Adipose tissue (tissue), 3 donors: Measurements from ENCODE around the gene RUNDC1. TPM values are rescaled to one million over a fixed set of nuclear protein-coding genes. Genes with fewer than 3 reads are reported as not detected.
"Not testable (repeated sequence)": the region's sequence is repeated elsewhere in the genome, so short reads cannot be mapped to it uniquely, and the experiment has no call there.

ENCODE experiments used
- H3K27ac ChIP-seq: one replicate; pipeline ENCODE4 v1.5.1; 2013; ENCODE audit warnings: low read depth, low read length
- WGBS, 3 donors: extraction: QIAGEN DNeasy Blood & Tissue Kit; methylation state at CpG; one replicate each; pipeline ENCODE4 v1.1.7; 2013; 5-methylcytosine and 5-hydroxymethylcytosine counted together
- polyA plus RNA-seq, 3 donors: library from polyadenylated mRNA; stranded (reverse); fragments of 200-250 nt; gene quantifications; one replicate each; pipeline ENCODE4 v1.2.3, GENCODE V29; 2013
- donor health status: healthy with polysubstance abuse.
- donor health status: Bipolar disorder and iron deficiency.
- donor health status: healthy.

RUNDC1 gene
- 1 to 10 TPM; 4.3 to 5.6 (median 4.6) TPM for polyA plus RNA-seq

DNA sequence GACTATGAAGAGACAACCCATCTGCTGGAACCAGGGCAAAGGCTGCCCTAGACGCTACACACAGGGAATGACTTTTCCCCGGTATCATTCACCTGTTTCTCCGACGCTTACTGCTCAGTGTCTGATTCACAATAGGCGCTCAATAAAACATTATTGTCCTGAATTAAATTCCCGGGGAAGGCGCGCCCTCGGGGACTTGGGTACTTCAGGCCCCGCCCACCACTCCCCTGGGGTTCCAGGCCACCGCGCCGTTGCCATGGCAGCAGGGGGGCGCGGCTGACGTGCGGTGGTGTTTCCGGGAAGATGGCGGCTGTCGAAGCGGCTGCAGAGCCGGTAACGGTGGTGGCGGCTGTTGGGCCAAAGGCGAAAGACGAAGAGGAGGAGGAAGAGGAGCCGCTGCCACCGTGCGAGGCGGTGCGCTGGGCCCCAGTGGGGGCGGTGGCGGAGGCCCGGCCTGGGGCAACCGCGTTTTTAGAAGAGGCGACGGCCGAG, at the start of gene RUNDC1:
RUNDC1 (plus strand) TSS at position 292 of the 492 bp plus-strand sequence; CDS start at position 304, 12 bp downstream.
- H3K27ac ChIP-seq: no peak within 1 kb of the TSS
- 0% methylated on average over 38 to 39 of the region's 39 CpGs for WGBS, 3 donors

- H3K27ac ChIP-seq: no peak overlapping the region
- 24 to 42% (median 39%) methylated on average over 9 of the region's 9 CpGs for WGBS, 3 donors
These were observed 42.4 kb upstream of the RUNDC1 start for GRCh38 chr17:42937712-42938596.

- no peak overlapping the region for H3K27ac ChIP-seq
- WGBS, 3 donors: 45 to 55% (median 53%) methylated on average over 3 of the region's 3 CpGs
These were observed 36.2 kb upstream of the RUNDC1 start for GRCh38 chr17:42944211-42944610.

DNA sequence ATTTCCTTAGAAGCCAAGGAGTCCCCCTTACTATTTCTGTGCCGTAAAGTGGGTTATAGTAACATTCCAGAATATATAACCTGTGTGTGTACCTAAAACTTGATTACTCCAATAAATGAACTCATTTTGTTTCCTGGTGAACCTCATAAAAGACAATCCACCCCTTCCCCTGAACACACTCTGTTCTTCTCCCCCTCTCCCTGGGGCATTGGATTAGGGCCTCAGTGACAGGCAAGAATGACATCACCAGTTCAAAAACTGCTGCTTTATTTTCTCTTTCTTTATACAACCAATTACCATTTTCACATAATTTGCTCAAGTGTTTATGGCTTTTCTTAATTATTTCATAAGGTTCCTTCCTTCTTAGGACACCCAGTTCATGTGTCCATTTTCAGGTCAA, 33.6 kb upstream of the RUNDC1 start:
- H3K27ac ChIP-seq: no peak overlapping the region
- 92 to 100% (median 92%) methylated on average over 1 of the region's 1 CpG for WGBS, 3 donors

- WGBS, 3 donors: 92 to 95% (median 92%) methylated on average over 13 of the region's 13 CpGs
- no peak overlapping the region for H3K27ac ChIP-seq
These were observed 30.2 kb upstream of the RUNDC1 start for GRCh38 chr17:42950044-42950783.

GRCh38 chr17:42953669-42954068, 26.7 kb upstream of the RUNDC1 start:
- WGBS, 3 donors: 63 to 92% (median 77%) methylated on average over 1 of the region's 1 CpG

DNA sequence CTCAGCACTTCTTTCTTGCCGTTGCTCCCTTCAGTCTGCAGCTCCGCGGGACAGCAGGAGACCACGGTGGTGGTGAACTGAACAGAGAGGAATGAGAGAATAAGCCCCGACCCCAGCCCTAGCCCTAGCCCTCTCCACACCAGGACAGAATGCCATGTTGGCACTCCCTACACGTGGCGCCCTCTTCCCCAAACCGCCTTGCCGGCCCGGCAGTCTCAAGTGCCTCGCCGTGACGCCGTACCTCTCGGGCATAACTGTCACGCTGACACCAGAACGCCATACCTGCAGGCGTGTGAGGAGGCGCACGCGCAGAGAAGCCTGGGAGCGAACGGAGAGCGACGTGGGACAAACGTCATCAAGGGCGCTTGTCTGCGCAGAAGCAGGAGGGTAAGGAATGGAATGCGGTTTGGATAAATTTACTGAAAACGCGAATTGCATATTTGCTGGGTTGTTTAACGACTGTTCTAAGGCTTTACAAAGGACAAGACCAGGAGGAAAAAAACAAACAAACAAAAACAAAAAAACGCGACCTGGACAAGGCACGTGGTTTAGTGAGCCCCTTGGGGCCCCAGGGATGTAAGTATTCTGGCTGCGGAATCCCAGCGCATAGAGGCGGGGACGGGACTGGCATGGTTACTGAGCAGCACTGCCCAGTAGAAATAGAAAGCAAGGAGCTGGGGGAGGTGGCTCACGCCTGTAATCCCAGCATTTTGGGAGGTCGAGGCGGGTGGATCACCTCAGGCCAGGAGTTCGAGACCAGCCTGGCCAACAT, 16.0 kb upstream of the RUNDC1 start, which contains the start of gene AARSD1:
AARSD1 (minus strand) TSS at position 294 of the 772 bp plus-strand sequence; CDS start at position 280, 14 bp downstream.
- no peak within 1 kb of the TSS for H3K27ac ChIP-seq
- WGBS, 3 donors: 1% methylated on average over 43 of the region's 43 CpGs

More at GRCh38 chr17:42953669-42954068, 26.7 kb upstream of the RUNDC1 start:
- no peak overlapping the region for H3K27ac ChIP-seq

GRCh38 chr17:42967925-42968324, 12.4 kb upstream of the RUNDC1 start:
- no peak overlapping the region for H3K27ac ChIP-seq
- WGBS, 3 donors: 72 to 82% (median 75%) methylated on average over 1 of the region's 1 CpG

- 34 to 64% (median 37%) methylated on average over 4 to 5 of the region's 5 CpGs for WGBS, 3 donors
- H3K27ac ChIP-seq: no peak overlapping the region
These were observed 11.3 kb upstream of the RUNDC1 start for GRCh38 chr17:42969001-42969581.

DNA sequence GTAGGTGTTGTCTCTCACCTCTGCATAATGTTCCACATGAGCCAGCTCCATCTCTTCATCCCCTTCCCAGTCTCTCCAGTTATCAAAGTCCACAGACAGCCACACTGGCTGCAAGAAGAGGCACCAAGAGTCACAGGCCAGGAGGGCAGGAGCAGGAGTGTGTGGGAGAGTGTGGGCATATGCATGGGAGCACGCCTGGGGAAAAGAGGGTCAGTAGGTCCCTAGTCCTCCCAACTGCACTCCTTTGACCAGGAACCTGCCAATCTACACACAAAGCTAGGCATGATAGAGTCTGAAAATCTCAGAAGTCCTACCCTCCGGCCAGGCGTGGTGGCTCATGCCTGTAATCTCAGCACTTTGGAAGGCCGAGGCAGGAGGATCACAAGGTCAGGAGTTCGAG, 8.8 kb upstream of the RUNDC1 start:
- WGBS, 3 donors: 82 to 98% (median 91%) methylated on average over 5 of the region's 5 CpGs

DNA sequence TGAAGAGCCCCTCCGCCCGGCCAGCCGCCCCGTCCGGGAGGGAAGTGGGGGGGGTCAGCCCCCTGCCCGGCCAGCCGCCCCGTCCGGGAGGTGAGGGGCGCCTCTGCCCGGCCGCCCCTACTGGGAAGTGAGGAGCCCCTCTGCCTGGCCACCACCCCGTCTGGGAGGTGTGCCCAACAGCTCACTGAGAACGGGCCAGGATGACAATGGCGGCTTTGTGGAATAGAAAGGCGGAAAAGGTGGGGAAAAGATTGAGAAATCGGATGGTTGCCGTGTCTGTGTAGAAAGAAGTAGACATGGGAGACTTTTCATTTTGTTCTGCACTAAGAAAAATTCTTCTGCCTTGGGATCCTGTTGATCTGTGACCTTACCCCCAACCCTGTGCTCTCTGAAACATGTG, 7.0 kb upstream of the RUNDC1 start:
- WGBS, 3 donors: 69 to 93% (median 81%) methylated on average over 6 to 13 of the region's 18 CpGs
- H3K27ac ChIP-seq: not testable (repeated sequence)

More for the DNA sequence above, 8.8 kb upstream of the RUNDC1 start:
- H3K27ac ChIP-seq: no peak overlapping the region

- 34 to 44% (median 44%) methylated on average over 2 of the region's 2 CpGs for WGBS, 3 donors
- no peak overlapping the region for H3K27ac ChIP-seq
These were observed 5.1 kb upstream of the RUNDC1 start for GRCh38 chr17:42975265-42975664.

GRCh38 chr17:42975701-42976100, 4.7 kb upstream of the RUNDC1 start:
- WGBS, 3 donors: 85 to 91% (median 88%) methylated on average over 16 of the region's 16 CpGs
- not testable (repeated sequence) for H3K27ac ChIP-seq

GRCh38 chr17:42979511-42980273, 673 bp upstream of the RUNDC1 start, which contains the start of gene PTGES3L:
PTGES3L (minus strand) TSS chr17:42980080; CDS start chr17:42980053, 27 bp downstream.
- 34 to 36% (median 35%) methylated on average over 20 to 21 of the region's 21 CpGs for WGBS, 3 donors
- H3K27ac ChIP-seq: no peak within 1 kb of the TSS

DNA sequence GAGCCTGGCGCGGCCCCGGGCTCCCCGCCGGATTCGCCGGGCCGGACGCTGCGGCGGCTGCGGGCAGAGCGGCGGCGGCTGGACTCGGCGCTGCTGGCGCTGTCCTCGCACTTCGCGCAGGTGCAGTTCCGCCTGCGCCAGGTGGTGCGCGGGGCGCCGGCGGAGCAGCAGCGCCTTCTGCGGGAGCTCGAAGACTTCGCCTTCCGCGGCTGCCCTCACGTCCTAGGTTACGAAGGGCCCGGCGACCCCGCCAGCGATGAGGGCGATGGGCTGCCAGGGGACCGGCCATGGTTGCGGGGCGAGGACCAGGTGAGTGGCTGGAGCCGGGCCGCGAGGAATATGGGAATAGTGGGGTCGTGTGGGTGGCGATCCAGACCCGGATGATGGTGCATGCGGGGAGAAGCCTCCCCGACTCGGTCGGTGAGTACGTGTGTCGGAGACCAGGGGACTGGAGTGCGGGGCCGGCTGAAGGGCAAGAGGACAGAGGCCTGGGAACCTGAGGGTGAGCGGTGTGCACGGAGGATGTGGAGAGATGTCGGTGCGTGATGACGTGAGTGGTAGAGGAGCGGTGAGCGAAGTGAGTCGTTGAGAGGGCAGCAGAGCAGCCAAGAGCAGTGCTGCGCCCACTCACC, 517 bp downstream of the RUNDC1 start:
- no peak overlapping the region for H3K27ac ChIP-seq
- WGBS, 3 donors: 0 to 1% (median 0%) methylated on average over 60 to 67 of the region's 67 CpGs

DNA sequence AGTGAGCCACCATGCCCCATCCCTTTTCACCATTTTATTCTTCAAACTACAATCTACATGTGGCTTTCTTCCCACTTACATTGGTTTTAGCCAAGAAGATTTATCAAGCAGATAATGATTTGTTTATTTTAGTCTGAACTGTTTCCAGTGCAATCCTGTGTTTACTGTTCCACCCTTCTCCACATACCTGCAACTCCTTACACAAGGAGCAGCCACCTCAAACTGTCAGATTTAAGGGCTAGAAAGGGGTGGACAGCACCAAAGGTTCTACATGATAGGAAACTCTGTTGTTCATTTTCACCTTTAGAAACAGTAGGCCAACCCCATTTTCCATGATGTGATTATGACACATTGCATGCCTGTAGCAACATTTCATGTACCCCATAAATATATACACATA, 1.9 kb downstream of the RUNDC1 start:
- H3K27ac ChIP-seq: no peak overlapping the region

DNA sequence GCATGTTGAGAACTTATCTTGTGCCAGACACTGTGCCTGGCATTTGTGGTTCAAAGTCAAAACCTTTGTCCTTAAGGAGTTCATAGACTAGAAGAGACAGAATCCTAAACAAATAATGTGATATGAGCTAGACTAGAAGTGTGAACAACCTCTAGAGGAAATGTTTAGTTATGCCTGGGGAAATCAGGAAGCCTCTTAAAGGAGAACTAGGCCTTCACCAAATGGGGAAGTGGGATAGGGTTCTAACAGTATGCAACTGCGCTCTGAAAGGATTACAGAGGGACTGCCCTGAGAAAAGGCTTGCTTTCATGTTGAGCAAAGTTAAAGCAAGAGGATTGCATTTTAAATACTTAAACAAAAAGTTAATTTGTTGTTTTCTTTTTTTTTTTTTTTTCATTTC, 4.9 kb downstream of the RUNDC1 start:
- WGBS, 3 donors: 0 to 81% (median 0%) methylated on average over 1 of the region's 1 CpG
- no peak overlapping the region for H3K27ac ChIP-seq
